Adipose tissue (tissue), 3 donors: Measurements from ENCODE around the gene RAD9A. TPM values are rescaled to one million over a fixed set of nuclear protein-coding genes. Genes with fewer than 3 reads are reported as not detected.

Source experiments
- H3K27ac ChIP-seq: one replicate; pipeline ENCODE4 v1.5.1; 2013; ENCODE audit warnings: low read depth, low read length
- whole genome bisulfite sequencing, 3 donors: extraction: QIAGEN DNeasy Blood & Tissue Kit; methylation state at CpG; one replicate each; pipeline ENCODE4 v1.1.7; 2013; 5-methylcytosine and 5-hydroxymethylcytosine counted together
- polyA plus RNA-seq, 3 donors: library from polyadenylated mRNA; stranded (reverse); fragments of 200-250 nt; gene quantifications; one replicate each; pipeline ENCODE4 v1.2.3, GENCODE V29; 2013
- donor health status: healthy with polysubstance abuse.
- donor health status: Bipolar disorder and iron deficiency.
- donor health status: healthy.

RAD9A gene
- polyA plus RNA-seq, 3 donors = 9.8 to 15.3 (median 10.2) TPM

DNA sequence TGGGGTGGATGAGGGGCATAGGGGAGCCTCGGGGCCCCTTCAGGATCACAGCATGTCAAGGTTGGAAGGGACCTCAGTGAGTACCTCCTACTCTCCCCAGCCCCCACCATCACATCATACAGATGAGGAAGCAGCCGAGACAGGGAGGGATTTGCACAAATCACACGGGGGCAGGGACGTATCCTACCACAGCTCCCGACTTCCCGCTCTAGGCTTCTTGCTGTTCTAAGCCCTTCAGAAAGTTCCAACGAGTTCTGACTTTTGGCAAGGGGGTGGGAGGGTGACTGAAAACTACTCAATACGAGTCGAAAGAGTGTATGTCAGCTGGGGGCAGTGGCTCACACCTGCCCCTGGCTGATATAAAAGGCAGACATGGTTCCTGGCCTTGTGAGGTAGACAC lies 4.7 kb upstream of the RAD9A start:
- no peak overlapping the region for H3K27ac ChIP-seq
- 23 to 38% (median 25%) methylated on average over 9 of the region's 9 CpGs for WGBS, 3 donors

DNA sequence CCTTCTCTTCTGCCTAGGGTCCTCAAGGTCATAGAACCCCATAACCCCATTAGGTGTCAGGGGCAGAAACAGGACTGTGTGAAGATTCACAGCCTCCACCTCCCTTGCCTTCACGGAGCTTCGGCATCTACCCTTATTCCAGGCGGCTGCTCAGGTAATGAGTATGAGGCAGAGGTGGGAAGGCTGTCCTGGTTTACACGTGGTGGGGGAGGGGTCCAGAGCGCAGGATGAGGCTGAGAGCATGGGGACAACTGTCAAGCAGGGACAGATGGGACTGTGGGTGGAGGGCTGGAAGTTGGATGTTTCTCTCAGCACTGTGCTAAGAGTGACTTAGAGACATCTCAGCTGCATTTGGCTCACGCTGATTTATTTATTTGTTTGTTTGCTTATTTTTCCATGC lies 4.3 kb upstream of the RAD9A start:
- 55 to 70% (median 64%) methylated on average over 6 of the region's 6 CpGs for WGBS, 3 donors
- no peak overlapping the region for H3K27ac ChIP-seq

DNA sequence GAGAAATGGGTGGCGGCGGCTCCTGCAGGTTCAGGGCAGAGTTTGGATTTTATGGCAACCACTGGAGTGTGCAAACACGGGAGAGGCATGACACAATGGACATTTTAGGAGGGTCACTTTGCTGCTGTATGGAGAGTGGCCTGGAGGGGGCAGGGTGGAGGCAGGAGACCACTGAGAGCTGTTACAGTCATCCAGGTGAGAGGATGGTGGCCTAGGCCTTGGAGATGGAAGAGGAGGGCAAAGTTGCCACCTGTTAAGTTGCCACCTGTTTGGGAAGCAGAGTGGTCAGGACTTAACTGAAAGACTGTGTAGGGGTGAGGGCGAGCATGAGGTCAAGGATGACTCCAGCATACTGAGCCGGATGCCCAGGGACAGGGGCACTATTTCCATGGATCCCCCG lies 2.3 kb upstream of the RAD9A start:
- no peak overlapping the region for H3K27ac ChIP-seq
- 65 to 71% (median 68%) methylated on average over 6 of the region's 6 CpGs for WGBS, 3 donors

DNA sequence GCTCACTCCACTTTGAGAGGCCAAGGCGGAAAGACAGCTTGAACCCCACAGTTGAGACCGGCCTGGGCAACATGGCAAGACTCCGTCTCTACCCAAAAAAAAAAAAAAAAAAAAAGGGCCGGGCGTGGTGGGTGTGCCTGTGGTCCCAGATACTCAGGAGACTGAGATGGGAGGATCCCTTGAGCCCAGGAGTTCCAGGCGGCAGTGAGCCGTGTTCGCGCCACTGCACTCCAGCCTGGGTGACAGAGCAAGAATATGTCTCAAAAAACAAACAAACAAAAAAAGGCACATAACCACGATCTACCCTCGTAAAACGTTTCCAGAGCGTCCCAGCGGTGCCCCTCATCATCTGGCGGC lies 861 bp upstream of the RAD9A start:
- no peak overlapping the region for H3K27ac ChIP-seq
- 7 to 13% (median 13%) methylated on average over 14 to 15 of the region's 15 CpGs for WGBS, 3 donors

DNA sequence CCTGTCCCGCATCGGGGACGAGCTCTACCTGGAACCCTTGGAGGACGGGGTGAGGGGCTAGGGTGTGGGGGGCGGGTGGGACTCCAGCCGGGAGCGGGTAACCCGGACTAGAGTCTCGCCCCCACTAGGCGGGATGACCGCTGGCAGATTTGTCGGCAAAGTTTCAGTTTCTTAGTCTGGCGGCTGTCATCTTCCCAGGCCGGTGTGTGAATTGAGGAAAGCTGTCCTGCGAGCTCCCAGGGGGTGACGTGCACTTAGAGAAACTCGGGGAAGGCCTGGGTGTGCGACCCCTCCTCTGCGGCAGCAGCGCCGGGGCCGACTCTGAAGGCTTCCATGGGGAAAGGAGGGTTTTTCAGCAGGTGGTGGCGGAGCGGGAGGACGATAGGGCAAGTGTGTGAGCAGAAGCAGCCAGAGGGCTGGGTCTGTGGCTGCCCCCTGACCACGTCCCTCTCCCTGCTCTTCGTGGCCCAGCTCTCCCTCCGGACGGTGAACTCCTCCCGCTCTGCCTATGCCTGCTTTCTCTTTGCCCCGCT lies 463 bp downstream of the RAD9A start:
- WGBS, 3 donors = 7 to 12% (median 8%) methylated on average over 31 of the region's 31 CpGs

DNA sequence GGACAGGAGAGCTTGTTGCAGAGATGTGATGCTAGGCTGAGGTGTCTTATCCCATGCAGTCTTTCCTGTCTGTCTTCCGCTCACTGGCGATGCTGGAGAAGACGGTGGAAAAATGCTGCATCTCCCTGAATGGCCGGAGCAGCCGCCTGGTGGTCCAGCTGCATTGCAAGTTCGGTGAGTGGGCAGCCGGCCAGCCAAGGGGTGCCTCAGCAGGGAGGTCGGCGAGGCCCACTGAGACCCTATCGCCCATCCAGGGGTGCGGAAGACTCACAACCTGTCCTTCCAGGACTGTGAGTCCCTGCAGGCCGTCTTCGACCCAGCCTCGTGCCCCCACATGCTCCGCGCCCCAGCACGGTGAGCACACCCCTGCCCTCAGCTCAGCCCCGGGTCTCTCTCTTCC lies 1.7 kb downstream of the RAD9A start:
- H3K27ac ChIP-seq = no peak overlapping the region
- 88 to 94% (median 93%) methylated on average over 18 of the region's 18 CpGs for WGBS, 3 donors

More for the DNA sequence above, 463 bp downstream of the RAD9A start:
- H3K27ac ChIP-seq = no peak overlapping the region

DNA sequence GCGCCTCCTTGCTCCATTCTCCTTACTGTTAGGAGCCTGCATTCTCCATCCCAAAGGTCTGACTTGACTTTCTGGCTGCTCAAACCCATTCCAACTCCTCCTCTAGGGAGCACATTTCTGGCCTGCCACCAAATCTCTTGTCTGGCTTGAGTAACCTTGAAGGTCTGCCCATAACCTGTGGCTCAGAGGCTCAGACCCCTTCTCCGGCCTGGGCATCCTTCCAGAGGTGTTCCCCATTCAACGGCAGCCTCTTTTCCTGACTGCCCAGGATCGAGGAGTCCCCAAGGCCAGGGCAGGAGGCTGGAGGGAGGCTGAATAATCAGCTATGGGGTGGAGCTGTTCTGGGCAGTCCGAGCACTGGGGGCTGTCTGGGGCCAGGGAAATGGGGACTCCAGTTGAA lies 2.2 kb downstream of the RAD9A start:
- 48 to 73% (median 66%) methylated on average over 5 of the region's 5 CpGs for WGBS, 3 donors
- H3K27ac ChIP-seq = no peak overlapping the region

DNA sequence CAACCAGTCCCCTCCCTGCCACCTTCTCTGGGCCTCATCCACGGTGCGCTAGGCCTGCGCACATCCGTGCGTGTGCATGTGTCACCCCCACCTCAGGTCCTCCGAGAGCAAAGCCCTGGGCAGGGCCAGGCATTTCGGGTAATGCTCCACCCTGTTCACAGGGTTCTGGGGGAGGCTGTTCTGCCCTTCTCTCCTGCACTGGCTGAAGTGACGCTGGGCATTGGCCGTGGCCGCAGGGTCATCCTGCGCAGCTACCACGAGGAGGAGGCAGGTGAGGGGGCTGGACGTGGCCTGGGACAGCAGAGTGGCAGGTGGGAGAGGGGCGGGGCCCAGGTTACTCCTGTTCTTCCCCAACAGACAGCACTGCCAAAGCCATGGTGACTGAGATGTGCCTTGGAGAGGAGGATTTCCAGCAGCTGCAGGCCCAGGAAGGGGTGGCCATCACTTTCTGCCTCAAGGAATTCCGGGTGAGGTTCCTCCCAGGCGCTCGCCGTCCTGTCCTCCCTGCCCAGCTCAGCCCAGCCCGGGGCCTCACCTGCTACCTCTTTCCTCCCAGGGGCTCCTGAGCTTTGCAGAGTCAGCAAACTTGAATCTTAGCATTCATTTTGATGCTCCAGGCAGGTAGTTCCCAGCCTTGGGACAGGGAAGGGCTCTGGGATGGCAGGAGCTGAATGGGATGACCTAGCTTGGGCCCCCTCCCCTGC lies 3.9 kb downstream of the RAD9A start:
- 80 to 89% (median 87%) methylated on average over 19 of the region's 19 CpGs for WGBS, 3 donors
- no peak overlapping the region for H3K27ac ChIP-seq

DNA sequence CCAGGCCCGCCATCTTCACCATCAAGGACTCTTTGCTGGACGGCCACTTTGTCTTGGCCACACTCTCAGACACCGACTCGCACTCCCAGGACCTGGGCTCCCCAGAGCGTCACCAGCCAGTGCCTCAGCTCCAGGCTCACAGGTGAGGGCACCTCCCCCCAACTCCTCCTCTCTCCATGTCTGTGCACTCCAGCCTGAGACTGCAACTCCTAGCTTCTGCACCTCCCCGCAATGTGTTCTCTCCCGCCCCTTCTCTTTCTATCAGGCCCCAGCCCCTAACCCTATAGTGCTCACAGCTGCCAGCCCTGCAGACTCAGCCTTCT lies 4.4 kb downstream of the RAD9A start:
- no peak overlapping the region for H3K27ac ChIP-seq

DNA sequence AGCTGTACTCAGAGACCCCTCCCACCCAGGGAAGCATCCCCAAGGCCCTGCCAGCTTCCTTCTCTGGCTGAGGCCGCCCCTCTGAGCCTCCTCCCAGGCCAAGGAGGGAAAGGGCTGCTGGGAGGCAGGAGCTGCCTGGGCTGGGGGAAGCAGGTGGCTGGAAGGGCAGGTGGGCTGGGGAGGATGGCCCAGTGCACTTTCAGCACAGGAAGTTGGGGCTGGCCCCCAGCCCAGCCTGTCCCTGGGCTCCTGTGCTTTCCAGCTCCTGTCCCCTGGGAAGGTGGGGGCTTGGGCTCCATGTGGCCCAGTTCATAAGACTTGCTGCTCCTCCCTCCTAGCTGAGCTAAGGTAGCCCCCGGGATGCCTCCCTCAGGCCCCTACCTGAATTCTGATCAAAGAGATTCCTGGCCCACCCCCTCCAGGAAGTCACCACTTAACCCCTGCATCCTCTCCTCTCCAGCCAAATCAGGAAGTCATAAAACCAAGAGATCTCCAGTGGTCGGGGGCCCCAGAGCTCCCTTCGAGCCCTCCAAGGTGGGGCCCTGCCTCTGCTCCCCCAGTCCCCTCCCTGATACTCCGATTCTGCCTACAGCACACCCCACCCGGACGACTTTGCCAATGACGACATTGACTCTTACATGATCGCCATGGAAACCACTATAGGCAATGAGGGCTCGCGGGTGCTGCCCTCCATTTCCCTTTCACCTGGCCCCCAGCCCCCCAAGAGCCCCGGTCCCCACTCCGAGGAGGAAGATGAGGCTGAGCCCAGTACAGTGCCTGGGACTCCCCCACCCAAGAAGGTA lies 5.0 kb downstream of the RAD9A start:
- WGBS, 3 donors = 23 to 64% (median 36%) methylated on average over 12 to 13 of the region's 13 CpGs
- no peak overlapping the region for H3K27ac ChIP-seq

More for the DNA sequence above, 4.4 kb downstream of the RAD9A start:
- WGBS, 3 donors = 90 to 96% (median 94%) methylated on average over 7 of the region's 7 CpGs

DNA sequence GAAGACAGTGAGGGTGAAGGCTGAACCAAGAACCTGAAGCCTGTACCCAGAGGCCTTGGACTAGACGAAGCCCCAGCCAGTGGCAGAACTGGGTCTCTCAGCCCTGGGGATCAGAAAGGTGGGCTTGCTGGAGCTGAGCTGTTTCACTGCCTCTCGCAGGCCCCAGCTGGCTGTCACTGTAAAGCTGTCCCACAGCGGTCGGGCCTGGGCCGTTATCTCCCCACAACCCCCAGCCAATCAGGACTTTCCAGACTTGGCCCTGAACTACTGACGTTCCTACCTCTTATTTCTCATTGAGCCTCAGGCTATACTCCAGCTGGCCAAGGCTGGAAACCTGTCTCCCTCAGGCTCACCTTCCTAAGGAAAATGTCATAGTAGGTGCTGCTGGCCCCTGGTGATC lies 5.8 kb downstream of the RAD9A start:
- H3K27ac ChIP-seq = no peak overlapping the region
- 63 to 77% (median 74%) methylated on average over 6 of the region's 6 CpGs for WGBS, 3 donors

DNA sequence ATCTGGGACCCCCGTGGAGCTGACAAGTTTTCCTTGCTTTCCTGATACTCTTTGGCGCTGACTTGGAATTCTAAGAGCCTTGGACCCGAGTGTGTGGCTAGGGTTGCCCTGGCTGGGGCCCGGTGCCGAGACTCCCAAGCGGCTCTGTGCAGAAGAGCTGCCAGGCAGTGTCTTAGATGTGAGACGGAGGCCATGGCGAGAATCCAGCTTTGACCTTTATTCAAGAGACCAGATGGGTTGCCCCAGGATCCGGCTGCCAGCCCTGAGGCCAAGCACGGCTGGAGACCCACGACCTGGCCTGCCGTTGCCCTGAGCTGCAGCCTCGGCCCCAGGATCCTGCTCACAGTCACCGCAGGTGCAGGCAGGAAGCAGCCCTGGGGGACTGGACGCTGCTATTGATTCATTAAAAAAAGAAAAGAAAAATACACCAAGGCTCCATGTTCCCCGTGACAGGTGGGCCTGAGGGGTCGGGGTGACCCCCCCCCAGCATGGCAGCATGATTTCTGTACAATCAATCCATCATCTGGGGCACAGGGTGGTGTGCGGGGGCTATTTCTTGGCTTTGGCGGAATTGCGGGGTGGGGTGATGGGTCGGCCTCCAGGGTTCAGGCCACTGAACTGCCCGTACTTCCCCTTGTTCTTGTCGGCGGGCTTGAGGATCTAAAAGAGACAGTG lies 6.3 kb downstream of the RAD9A start:
- WGBS, 3 donors = 75 to 83% (median 80%) methylated on average over 24 of the region's 24 CpGs
- H3K27ac ChIP-seq = no peak overlapping the region

DNA sequence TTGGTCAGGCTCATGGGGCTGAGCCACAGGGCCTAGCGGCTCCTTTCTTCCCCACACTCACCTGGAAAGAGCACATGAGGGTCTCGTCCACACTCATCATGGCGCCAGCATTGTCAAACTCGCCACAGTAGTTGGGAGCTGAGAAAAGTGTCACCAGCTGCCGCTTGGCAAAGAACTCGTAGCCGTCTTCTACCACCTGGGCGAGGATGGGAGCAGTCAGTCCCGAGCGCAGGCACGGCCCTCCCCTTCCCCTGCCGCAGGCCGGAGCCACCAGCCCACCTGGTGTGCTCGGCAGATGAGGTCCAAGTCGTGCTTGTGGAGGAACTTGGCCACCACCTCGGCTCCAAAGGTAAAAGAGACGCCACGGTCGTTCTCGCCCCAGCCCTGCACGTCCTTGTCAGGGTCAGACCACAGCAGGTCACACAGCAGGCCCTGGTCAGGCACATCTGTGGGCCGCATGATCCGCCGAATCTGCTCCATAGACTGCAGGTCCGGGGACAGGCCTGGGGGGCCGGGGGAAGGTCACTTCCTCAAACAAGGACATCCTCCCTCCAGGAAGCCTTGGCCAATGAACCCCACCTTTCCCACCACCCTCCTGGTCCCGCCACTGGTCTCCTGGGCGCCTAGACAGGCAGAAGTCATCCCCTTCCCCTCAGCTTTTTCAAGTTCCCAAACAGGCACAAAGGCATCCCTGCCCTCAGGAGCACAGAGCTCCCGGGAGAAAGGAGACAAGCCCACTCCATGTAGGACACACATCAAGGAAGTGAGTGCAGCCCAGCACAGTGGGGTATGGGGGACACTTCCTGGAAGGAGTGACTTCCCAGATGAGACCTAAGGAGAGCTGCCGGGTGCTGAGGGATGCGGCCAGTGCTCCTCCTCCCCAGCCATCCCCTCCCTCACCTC lies 7.1 kb downstream of the RAD9A start:
- WGBS, 3 donors = 84 to 86% (median 85%) methylated on average over 29 to 31 of the region's 31 CpGs
- H3K27ac ChIP-seq = no peak overlapping the region

DNA sequence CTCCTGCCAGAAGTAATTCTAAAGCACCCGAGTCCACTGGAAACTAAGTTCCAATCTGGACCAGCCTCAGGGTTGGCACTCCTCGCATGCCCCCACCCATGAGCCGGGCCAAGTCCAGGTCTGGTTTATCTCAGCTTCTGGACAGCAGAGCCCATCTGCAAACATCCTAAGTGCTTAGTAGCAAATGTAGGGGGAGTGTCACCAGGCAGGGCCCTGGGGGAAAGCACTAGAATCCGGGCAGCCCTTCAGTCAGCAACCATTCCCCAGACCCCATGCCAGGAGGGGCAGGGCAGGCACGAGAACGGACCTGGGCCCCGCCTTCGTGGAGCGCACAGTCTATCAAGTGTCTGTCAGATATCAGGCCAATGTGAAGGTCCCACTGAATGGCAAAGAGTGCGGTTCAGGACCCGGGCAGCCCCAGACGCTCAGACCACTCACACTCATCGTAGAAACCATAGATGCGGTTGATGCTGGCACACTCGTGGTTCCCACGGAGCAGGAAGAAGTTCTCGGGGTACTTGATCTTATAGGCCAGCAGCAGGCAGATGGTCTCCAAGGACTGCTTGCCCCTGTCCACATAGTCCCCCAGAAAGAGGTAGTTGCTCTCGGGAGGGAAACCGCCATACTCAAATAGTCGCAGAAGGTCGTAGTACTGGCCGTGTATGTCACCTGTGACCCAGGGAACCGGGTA lies 8.6 kb downstream of the RAD9A start:
- H3K27ac ChIP-seq = no peak overlapping the region
- 36 to 40% (median 38%) methylated on average over 23 of the region's 23 CpGs for WGBS, 3 donors

DNA sequence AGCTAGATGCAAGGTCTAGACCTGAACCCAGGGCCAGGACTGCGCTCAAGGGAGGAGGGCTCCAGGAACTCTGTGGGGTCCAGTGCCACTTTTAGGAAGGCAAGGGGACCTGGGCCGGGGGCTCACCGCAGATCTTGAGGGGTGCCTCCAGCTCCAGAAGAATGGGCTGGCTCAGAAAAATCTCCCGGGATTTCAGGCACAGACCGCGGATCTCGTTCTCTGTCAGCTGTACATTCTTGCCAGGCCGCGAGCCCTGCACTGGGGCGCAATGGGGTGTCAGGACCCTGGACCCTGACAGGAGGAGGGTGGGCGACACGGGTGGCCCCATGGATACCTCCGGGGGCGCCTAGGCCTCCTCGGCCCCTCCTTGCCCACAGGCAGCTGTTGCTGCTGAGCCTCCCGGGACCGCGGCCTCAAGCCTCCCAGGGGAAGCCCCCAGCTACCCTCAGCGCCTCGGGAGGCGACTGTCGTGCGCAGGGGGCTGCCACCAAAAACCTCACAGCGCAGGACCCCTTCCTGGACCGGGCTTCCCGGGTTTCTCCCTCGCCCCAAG lies 9.2 kb downstream of the RAD9A start:
- 4% methylated on average over 26 to 27 of the region's 27 CpGs for WGBS, 3 donors
- H3K27ac ChIP-seq = peak overlapping the region; percentile 45

DNA sequence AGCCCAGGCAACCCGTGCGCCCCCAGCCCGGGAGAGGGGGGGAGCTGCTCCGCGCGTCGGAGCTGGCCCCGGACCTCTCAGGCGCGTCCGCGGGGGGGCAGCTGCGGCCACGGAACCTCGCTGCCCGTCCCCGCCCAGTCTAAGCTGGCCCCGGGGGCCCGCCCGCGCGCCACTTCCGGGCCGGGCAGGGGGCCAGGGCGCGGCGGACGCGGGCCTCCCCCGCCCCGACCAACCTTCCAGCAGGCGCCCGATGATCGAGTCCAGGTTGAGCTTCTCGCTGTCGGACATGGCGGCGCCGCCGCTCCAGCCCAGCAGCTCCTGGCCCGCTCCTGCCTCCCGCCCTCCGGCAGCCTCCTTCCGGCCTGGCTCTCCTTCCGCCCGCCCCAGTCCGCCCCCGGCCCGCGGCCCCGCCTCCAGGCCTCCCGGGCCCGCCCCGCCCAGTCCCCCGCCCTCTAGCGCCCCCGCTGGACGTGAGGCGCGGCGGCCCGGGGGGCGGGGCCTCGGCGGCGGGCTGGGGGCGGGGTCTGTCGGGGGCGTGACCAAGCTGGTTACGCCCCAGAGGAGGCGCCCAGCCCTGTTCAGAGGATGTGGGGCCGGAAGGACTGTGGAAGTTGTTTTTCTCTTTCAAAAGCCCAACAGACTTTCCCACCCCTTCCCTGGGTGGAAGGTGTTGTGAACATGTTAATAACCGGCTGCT lies 9.9 kb downstream of the RAD9A start, which contains the start of gene PPP1CA:
Gene PPP1CA, minus strand, starts transcription at position 364 of the 697 bp plus-strand sequence. Its CDS starts 76 bp downstream, at position 288.
- 0 to 1% (median 0%) methylated on average over 48 to 73 of the region's 73 CpGs for WGBS, 3 donors
- peak within 1 kb of the TSS; percentile 62 for H3K27ac ChIP-seq
